ENCODE results near the gene LDAF1. TPM values are rescaled to one million over a fixed set of nuclear protein-coding genes. Genes with fewer than 3 reads are reported as not detected.

Gene LDAF1
- total and polyA plus RNA-seq, 4 donors, result 21.7 to 33.3 (median 24.1) TPM

DNA sequence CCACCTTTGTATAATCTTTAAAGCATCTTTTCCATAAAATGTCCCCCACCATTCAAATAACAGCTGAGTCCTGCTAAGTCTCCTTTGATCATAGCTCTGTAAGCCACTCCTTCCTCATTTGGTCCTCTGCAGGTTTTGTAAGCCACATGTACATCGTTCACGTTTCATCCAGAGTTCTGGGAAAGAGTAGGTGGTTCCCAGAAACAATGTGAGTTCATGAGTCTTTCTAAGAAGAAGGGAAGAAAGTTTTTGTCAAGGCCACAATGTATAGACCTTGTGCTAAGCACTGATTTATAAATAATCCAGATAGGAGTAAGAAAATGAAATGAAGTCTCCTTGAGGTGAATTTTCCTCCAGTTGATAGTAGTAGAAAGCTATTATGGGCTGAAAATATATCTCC, 66.3 kb downstream of the LDAF1 start:
- no peaks in the 10 kb centered on the region for H3K9me3 ChIP-seq (ENCODE audit: control insufficient read depth, insufficient read depth, low read length)
- no peak overlapping the region for H3K4me3 ChIP-seq (ENCODE audit: low read depth, low read length)
- H3K36me3 ChIP-seq (ENCODE audit: control insufficient read depth, insufficient read depth, low read length), result no peaks in the 10 kb centered on the region
- no peak overlapping the region for H3K27ac ChIP-seq (ENCODE audit: low read depth, low read length)
- no CpG with 5 or more reads among the region's 2 CpGs for WGBS (ENCODE audit: insufficient coverage)
- no peaks in the 10 kb centered on the region for H3K27me3 ChIP-seq (ENCODE audit: control insufficient read depth, insufficient read depth, low read length)
- no peak for DNase-seq (ENCODE audit: low read depth in 4 of 6, low spot score in 6 of 6)
- H3K4me1 ChIP-seq (ENCODE audit: control insufficient read depth, insufficient read depth, low read length), result no peaks in the 10 kb centered on the region

DNA sequence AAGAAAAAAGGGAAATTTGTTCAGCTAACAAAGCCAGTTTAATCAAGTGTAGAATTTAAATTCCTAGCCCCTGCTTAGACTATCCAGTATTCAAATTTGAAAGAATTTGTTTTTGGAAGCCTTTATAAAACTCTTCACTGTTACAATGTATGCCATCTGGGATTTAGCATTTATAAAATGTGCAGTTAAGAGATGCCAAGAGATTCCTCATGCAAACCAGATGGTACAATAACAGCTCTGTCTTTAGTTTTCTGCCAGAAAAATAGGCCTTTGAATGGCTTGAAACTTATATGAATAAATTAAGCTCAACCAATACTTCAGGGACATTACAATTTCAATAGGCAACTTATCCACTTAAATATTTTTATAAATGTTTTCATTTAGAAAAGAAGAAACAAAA, 68.3 kb downstream of the LDAF1 start:
- no peaks in the 10 kb centered on the region for H3K9me3 ChIP-seq (ENCODE audit: control insufficient read depth, insufficient read depth, low read length)
- no peaks in the 10 kb centered on the region for H3K36me3 ChIP-seq (ENCODE audit: control insufficient read depth, insufficient read depth, low read length)
- no peak overlapping the region for H3K4me3 ChIP-seq (ENCODE audit: low read depth, low read length)
- H3K27me3 ChIP-seq (ENCODE audit: control insufficient read depth, insufficient read depth, low read length), result no peaks in the 10 kb centered on the region
- no peaks in the 10 kb centered on the region for H3K4me1 ChIP-seq (ENCODE audit: control insufficient read depth, insufficient read depth, low read length)
- peak overlapping the region; percentile 48 for H3K27ac ChIP-seq (ENCODE audit: low read depth, low read length)
- DNase-seq (ENCODE audit: low read depth in 4 of 6, low spot score in 6 of 6), result peak in 2 of 6 donors; percentile 71 to 91

DNA sequence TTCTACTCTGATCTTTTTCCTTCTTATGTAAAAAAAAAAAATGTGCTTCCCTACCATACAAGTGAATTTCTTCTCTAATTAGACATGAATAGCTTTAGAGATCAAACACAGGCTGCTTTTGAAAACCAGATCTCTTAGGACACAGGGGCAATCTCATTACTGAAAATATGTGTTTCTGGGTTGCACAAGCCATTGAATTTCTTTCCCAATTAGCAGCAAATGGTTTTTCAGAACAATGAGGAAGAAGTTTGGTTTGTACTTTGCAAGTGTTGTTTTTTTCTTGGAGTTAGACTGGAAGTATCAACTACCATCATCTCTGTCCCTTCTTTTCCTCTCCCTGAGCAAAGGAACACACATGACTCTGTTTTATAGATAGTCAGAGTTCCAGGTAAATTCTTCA, 69.4 kb downstream of the LDAF1 start:
- Histone ChIP-seq H3K27ac (ENCODE audit: low read depth, low read length) (no peak overlapping the region), H3K4me1 (ENCODE audit: control insufficient read depth, insufficient read depth, low read length) (no peaks in the 10 kb centered on the region), H3K27me3 (ENCODE audit: control insufficient read depth, insufficient read depth, low read length) (no peaks in the 10 kb centered on the region), H3K4me3 (ENCODE audit: low read depth, low read length) (no peak overlapping the region), H3K9me3 (ENCODE audit: control insufficient read depth, insufficient read depth, low read length) (no peaks in the 10 kb centered on the region), H3K36me3 (ENCODE audit: control insufficient read depth, insufficient read depth, low read length) (no peaks in the 10 kb centered on the region)
- DNase-seq (ENCODE audit: low read depth in 4 of 6, low spot score in 6 of 6), result peak in 2 of 6 donors; percentile 18 to 60

DNA sequence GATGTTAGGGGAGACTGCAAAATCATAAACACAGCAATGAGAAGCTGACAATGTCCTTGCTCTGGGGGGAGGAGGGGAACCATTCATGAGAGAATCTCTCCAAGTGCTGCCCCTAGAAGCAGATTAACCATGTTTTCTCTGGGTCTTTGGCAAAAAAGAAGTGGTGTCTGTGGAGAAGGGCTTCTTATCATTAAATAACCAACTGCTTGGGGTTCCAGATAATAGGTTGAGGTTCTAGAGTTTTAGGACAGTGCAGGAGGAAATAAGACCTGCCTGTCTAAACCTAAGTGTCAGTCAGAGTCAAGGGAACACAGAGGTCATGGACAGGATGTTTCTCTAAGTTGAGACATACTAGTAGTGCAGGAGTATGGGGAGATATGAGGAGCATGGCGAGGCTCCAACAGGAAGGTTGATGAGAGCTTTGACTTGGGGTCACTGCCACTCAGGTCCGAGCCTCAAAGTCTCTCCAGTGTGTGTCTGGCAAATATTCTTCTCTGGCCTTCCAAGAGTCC, 69.9 kb downstream of the LDAF1 start:
- Histone ChIP-seq H3K36me3 (ENCODE audit: control insufficient read depth, insufficient read depth, low read length) (no peaks in the 10 kb centered on the region), H3K4me3 (ENCODE audit: low read depth, low read length) (no peak overlapping the region)
- WGBS (ENCODE audit: insufficient coverage), result 90% methylated on average over 2 of the region's 2 CpGs

More for the DNA sequence above, 69.9 kb downstream of the LDAF1 start:
- Histone ChIP-seq H3K4me1 (ENCODE audit: control insufficient read depth, insufficient read depth, low read length) (no peaks in the 10 kb centered on the region), H3K27me3 (ENCODE audit: control insufficient read depth, insufficient read depth, low read length) (no peaks in the 10 kb centered on the region), H3K9me3 (ENCODE audit: control insufficient read depth, insufficient read depth, low read length) (no peaks in the 10 kb centered on the region), H3K27ac (ENCODE audit: low read depth, low read length) (no peak overlapping the region)
- DNase-seq (ENCODE audit: low read depth in 4 of 6, low spot score in 6 of 6), result no peak

Other genes with a start within 250 kb of the LDAF1 start
- 1 to 10 TPM; 1.6 to 3.2 TPM for gene DNAH3, start 7.8 kb upstream of the LDAF1 start, total RNA-seq
- gene DNAH3, start 7.8 kb upstream of the LDAF1 start, polyA plus RNA-seq (ENCODE audit: insufficient read length in 2 of 2), result 1 to 10 TPM; 1.6 to 2.1 TPM
- gene ZP2, start 52.9 kb downstream of the LDAF1 start, total RNA-seq, result under 1 TPM; 0.17 to 0.20 TPM
- gene ZP2, start 52.9 kb downstream of the LDAF1 start, polyA plus RNA-seq (ENCODE audit: insufficient read length in 2 of 2), result not detected
- gene ANKS4B, start 75.0 kb downstream of the LDAF1 start, total RNA-seq, result under 1 TPM in 1 of 2 donors, not detected in 1; 0.11 TPM
- under 1 TPM; 0.11 to 0.16 TPM for gene ANKS4B, start 75.0 kb downstream of the LDAF1 start, polyA plus RNA-seq (ENCODE audit: insufficient read length in 2 of 2)
- gene CRYM, start 119.6 kb downstream of the LDAF1 start, total RNA-seq, result 10 to 100 TPM in 1 of 2 donors, 1 to 10 TPM in 1; 7.6 to 22.2 TPM
- 1 to 10 TPM; 4.0 to 4.3 TPM for gene CRYM, start 119.6 kb downstream of the LDAF1 start, polyA plus RNA-seq (ENCODE audit: insufficient read length in 2 of 2)

All from spinal cord (tissue), 10 donors.